Naive thymus-derived CD8-positive, alpha-beta T cell (primary cell): Measurements from ENCODE around the gene DUOXA2. TPM values are rescaled to one million over a fixed set of nuclear protein-coding genes. Genes with fewer than 3 reads are reported as not detected.
A peak's percentile ranks its signal among the peaks of the same experiment; 100 is the strongest.

Experiments
- ATAC-seq, 2 donors: fragments of 150-1000 bp; cut with Tn5 transposase in 1 of 2; sonication (Bioruptor Pico), chemical (Tn5 transposase) in 1 of 2; 1 replicate in 1 of 2; 2 replicates in 1 of 2; pipeline ENCODE4 v1.10.0; 2021; ENCODE audit warnings: mild to moderate bottlenecking in 2 of 2, moderate library complexity in 2 of 2
- POLR2A ChIA-PET: fragments of 350-600 bp; sonication (Branson Sonifier 250); formaldehyde crosslinking; loops from one replicate; lab custom pipeline; 2021; ENCODE audit warnings: antibody characterized with exemption; lab: Charles Lee
- DNase-seq, 10 donors: peaks; one replicate each; pipeline versions ENCODE4 v3.0.0 to v3.0.0-alpha.2; 2020 to 2022
- H3K27ac Mint-ChIP-seq, 10 donors: one replicate each; pipeline ENCODE4 v1.8.0; 2020 to 2022; ENCODE audit warnings: mild to moderate bottlenecking in 10 of 10, mixed read lengths in 10 of 10, moderate library complexity in 4 of 10, inconsistent platforms in 1 of 10
- H3K27me3 Mint-ChIP-seq, 5 donors: one replicate each; pipeline ENCODE4 v1.8.0; 2021 to 2022; ENCODE audit warnings: mixed read lengths in 5 of 5
- H3K36me3 Mint-ChIP-seq, 3 donors: one replicate each; pipeline ENCODE4 v1.8.0; 2020 to 2022; ENCODE audit warnings: mixed read lengths in 3 of 3, mild to moderate bottlenecking in 2 of 3, inconsistent platforms in 1 of 3
- H3K4me1 Mint-ChIP-seq, 4 donors: one replicate each; pipeline ENCODE4 v1.8.0; 2021 to 2022; ENCODE audit warnings: mixed read lengths in 4 of 4
- H3K4me3 Mint-ChIP-seq, 10 donors: one replicate each; pipeline ENCODE4 v1.8.0; 2020 to 2022; ENCODE audit warnings: mild to moderate bottlenecking in 10 of 10, mixed read lengths in 10 of 10, moderate library complexity in 6 of 10, inconsistent platforms in 1 of 10
- H3K9me3 Mint-ChIP-seq, 9 donors: one replicate each; pipeline ENCODE4 v1.8.0; 2020 to 2022; ENCODE audit warnings: mixed read lengths in 9 of 9, mild to moderate bottlenecking in 3 of 9, inconsistent platforms in 1 of 9, moderate library complexity in 1 of 9
- polyA plus RNA-seq, 3 donors: library from polyadenylated mRNA; unstranded; fragments of 300-500 nt; fragmentation: Illumina TruSeq; gene quantifications; one replicate each; pipeline ENCODE4 v1.2.3, GENCODE V29; 2021
- total RNA-seq, 8 experiments: library from RNA in 2 of 8; stranded (reverse) in 2 of 8; gene quantifications; one replicate each; pipeline ENCODE4 v1.2.3 and lab custom pipeline; 2021 to 2026

The DUOXA2 gene
- total and polyA plus RNA-seq, 5 experiments from 2014 or later: not detected

DNA sequence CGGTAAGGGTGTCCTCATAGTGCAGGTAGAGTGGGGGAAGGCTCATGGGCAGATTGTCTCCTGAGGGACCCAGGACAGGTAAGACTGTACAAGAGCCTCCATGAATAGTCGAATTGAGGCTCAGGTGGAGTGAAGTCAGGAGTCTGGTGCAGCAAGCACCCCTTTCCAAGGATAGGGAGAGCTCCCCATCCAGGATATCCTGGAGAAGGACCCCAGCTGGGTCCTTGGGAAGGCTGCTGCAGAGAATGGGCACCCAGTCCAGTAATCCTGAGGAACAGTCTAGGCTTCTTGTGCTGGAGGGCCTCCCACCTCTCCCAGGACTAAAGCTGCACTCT, 592 bp downstream of the DUOXA2 start:
- ATAC-seq: no peak
- Mint-ChIP-seq H3K9me3 (peaks cover 0 to 2% (median 0%) of the 10 kb centered on the region in 9 donors), H3K4me1 (peaks cover 27 to 64% (median 55%) of the 10 kb centered on the region in 4 donors), H3K36me3 (peaks cover 0 to 2% (median 0%) of the 10 kb centered on the region in 3 donors), H3K4me3 (peak overlapping the region in 7 of 10 donors; percentile 36 to 78 (median 61)), H3K27me3 (peaks cover 44 to 90% (median 69%) of the 10 kb centered on the region in 5 donors), H3K27ac (no peak overlapping the region)
- POLR2A ChIA-PET: no interaction called here
- DNase-seq: no peak

DNA sequence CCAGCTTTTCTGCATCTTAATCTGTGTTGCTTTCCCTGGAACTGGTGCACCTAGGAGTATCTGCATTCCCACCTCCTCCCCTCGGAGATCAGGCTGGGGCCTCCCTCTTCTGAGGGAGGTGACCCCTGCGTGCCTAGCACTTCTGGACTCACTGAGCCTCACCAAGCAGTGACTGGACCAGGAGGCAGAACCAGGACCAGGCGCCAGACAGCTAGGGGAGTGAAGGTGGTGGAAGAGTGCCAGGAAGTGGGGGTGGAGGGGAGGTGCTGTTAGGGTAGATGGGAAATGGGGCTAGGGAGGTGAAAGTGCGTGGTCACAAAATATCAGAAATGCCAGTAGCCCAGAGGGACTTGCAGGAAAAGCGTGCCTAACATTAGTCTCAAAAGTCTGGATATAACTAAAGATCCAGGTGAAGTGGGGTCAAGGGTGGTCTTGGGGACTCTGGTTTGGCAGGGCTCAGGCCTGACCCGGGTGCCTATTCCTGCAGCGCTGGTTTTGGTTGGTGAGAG, 1.2 kb downstream of the DUOXA2 start:
- ATAC-seq (no peak), DNase-seq (no peak)
- Mint-ChIP-seq H3K27ac (no peak overlapping the region), H3K4me1 (peaks cover 27 to 64% (median 54%) of the 10 kb centered on the region in 4 donors), H3K4me3 (peak overlapping the region in 5 of 10 donors; percentile 13 to 68 (median 30)), H3K9me3 (peaks cover 0 to 2% (median 0%) of the 10 kb centered on the region in 9 donors), H3K36me3 (peaks cover 0 to 2% (median 0%) of the 10 kb centered on the region in 3 donors), H3K27me3 (peaks cover 41 to 90% (median 71%) of the 10 kb centered on the region in 5 donors)
- POLR2A ChIA-PET: no interaction called here

DNA sequence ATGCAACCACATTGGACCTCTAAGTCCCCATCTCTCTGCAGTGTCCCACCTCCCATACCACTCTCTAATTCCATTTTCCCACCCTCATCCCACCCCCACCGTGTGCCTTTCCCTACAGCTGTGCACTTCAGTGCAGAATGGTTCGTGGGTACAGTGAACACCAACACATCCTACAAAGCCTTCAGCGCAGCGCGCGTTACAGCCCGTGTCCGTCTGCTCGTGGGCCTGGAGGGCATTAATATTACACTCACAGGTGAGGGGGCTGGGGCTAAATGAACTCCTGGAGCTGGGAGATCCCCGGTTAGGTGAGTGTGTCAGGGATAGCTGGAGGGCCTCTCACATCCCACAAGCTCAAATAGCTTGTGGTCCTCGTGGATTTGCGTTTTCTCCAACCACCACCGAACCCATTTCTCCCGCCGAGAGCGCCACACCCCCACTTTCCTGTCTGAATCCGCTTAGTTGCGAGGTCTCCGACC, 1.9 kb downstream of the DUOXA2 start:
- H3K36me3 Mint-ChIP-seq: peaks cover 0 to 2% (median 0%) of the 10 kb centered on the region in 3 donors
- H3K4me3 Mint-ChIP-seq: peak overlapping the region; percentile 52 to 93 (median 80)
- peaks cover 0 to 2% (median 0%) of the 10 kb centered on the region in 9 donors for H3K9me3 Mint-ChIP-seq
- H3K4me1 Mint-ChIP-seq: peaks cover 27 to 64% (median 53%) of the 10 kb centered on the region in 4 donors
- H3K27me3 Mint-ChIP-seq: peaks cover 44 to 86% (median 68%) of the 10 kb centered on the region in 5 donors
- H3K27ac Mint-ChIP-seq: no peak overlapping the region
- POLR2A ChIA-PET: no interaction called here
- DNase-seq (no peak), ATAC-seq (no peak)

DNA sequence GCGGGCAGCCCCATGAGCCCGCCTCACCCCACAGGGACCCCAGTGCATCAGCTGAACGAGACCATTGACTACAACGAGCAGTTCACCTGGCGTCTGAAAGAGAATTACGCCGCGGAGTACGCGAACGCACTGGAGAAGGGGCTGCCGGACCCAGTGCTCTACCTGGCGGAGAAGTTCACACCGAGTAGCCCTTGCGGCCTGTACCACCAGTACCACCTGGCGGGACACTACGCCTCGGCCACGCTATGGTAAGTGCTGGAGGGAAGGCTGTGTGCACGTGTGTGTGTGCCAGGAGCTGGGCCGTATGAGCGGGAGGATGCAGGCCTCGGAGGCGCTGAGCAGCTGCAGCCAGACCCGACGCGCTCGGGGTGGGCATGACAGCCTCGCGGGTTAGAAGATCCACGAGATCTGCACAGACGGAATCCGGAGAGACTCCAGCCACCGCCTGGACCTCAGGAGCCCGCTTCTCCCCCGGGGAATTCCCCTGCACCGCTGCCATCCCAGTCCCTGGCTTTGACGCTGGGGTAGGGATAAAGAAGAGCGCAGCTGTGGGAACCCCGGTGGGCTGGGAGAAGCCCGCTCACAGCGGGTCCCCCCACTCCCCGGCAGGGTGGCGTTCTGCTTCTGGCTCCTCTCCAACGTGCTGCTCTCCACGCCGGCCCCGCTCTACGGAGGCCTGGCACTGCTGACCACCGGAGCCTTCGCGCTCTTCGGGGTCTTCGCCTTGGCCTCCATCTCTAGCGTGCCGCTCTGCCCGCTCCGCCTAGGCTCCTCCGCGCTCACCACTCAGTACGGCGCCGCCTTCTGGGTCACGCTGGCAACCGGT, 2.6 kb downstream of the DUOXA2 start:
- Mint-ChIP-seq H3K27me3 (peaks cover 45 to 85% (median 69%) of the 10 kb centered on the region in 5 donors), H3K27ac (no peak overlapping the region), H3K36me3 (peaks cover 0 to 2% (median 0%) of the 10 kb centered on the region in 3 donors), H3K9me3 (peaks cover 0 to 2% (median 0%) of the 10 kb centered on the region in 9 donors), H3K4me1 (peaks cover 27 to 63% (median 52%) of the 10 kb centered on the region in 4 donors), H3K4me3 (peak overlapping the region; percentile 68 to 93 (median 87))
- DNase-seq (peak in 1 of 10 donors; percentile 21), ATAC-seq (peak in 1 of 2 donors; percentile 22)
- POLR2A ChIA-PET: no interaction called here

DNA sequence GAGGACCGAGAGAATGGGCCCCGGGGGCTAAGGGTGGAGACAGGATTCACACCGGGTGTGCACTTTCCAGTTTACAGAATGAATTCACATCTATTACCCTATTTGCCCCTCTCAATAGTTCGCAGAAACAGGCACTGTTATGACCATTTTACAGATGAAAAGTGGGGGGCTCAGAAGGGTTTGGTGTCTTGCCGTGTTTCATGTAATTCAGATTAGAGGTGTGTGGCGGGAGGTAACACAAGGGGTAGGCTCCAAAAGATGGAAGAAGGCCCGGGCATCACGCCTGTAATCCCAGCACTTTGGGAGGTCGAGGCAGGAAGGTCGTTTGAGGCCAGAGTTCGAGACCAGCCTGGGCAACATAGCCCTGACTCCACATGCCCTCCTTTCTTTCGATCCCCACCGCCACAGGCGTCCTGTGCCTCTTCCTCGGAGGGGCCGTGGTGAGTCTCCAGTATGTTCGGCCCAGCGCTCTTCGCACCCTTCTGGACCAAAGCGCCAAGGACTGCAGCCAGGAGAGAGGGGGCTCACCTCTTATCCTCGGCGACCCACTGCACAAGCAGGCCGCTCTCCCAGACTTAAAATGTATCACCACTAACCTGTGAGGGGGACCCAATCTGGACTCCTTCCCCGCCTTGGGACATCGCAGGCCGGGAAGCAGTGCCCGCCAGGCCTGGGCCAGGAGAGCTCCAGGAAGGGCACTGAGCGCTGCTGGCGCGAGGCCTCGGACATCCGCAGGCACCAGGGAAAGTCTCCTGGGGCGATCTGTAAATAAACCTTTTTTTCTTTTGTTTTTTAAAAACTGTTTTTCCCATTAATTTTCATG, 3.4 kb downstream of the DUOXA2 start:
- DNase-seq (no peak), ATAC-seq (peak; percentile 3 to 29)
- H3K27me3 Mint-ChIP-seq: peaks cover 39 to 81% (median 64%) of the 10 kb centered on the region in 5 donors
- POLR2A ChIA-PET: interaction anchor here (0.7 kb wide), 1 partner anchor 284 kb away, joined by 3 read pairs; a partner anchor contains a TSS
- H3K27ac Mint-ChIP-seq: peak overlapping the region in 4 of 10 donors; percentile 34 to 73 (median 68)
- peaks cover 24 to 55% (median 44%) of the 10 kb centered on the region in 4 donors for H3K4me1 Mint-ChIP-seq
- peak overlapping the region; percentile 68 to 93 (median 88) for H3K4me3 Mint-ChIP-seq
- peaks cover 0 to 2% (median 0%) of the 10 kb centered on the region in 3 donors for H3K36me3 Mint-ChIP-seq
- H3K9me3 Mint-ChIP-seq: peaks cover 0 to 2% (median 0%) of the 10 kb centered on the region in 9 donors

DNA sequence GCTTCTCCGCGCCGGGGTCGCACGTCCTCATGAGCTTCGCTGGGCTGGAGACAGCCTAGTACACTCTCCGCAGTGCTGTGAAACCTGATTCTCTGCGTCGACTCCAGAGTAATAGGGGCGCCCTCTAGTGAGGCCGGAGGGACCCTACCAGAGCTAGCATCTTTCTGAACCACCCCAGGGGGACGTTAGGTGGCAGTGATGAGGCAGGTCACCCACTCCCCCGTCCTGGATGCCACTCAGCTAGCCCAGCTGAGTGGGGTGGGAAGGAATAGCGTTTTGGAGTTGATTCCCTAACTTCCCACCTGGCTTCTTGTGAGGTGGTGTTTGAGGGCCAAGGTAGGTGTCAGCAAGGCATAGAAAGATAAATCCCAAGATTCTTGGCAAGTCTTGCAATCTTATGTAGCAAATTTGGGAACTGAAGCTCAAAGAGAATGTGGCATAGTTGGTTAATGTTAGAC, 4.0 kb downstream of the DUOXA2 start:
- Mint-ChIP-seq H3K4me3 (peak overlapping the region; percentile 68 to 93 (median 88)), H3K27ac (peak overlapping the region in 3 of 10 donors; percentile 34 to 73 (median 66)), H3K9me3 (peaks cover 0 to 2% (median 0%) of the 10 kb centered on the region in 9 donors), H3K27me3 (peaks cover 42 to 81% (median 65%) of the 10 kb centered on the region in 5 donors), H3K4me1 (peaks cover 21 to 49% (median 39%) of the 10 kb centered on the region in 4 donors), H3K36me3 (peaks cover 0 to 2% (median 0%) of the 10 kb centered on the region in 3 donors)
- POLR2A ChIA-PET: interaction anchor here (0.7 kb wide), 1 partner anchor 284 kb away, joined by 3 read pairs; a partner anchor contains a TSS
- ATAC-seq (peak; percentile 98), DNase-seq (peak; percentile 67 to 90 (median 78))

DNA sequence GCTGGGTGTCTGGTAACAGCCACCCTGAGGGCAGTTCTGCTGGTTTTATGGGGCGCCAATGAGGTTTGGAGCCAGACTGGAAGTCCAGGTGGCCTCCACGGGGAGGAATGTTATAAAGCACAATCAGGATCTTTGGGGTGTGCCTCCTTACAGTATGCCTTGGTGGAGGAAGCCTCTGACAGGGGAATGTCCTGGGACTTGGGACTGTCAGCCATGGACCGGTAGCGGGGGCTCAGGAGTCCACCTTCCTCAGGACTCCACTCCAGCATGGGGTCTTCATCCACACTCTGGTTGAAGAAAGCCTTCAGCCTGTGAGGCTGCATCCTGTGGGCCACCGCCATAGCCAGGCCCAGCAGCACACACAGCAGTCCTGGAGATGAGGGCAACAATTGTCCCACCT, 4.9 kb downstream of the DUOXA2 start:
- Mint-ChIP-seq H3K4me1 (peaks cover 17 to 40% (median 31%) of the 10 kb centered on the region in 4 donors), H3K4me3 (no peak overlapping the region), H3K36me3 (peaks cover 0 to under 1% (median 0%) of the 10 kb centered on the region in 3 donors), H3K9me3 (peaks cover 0 to 2% (median 0%) of the 10 kb centered on the region in 9 donors), H3K27ac (no peak overlapping the region), H3K27me3 (peaks cover 39 to 81% (median 61%) of the 10 kb centered on the region in 5 donors)
- POLR2A ChIA-PET: interaction anchor here (0.6 kb wide), 1 partner anchor 149 kb away, joined by 3 read pairs; no protein-coding TSS in a partner anchor
- ATAC-seq: no peak
- DNase-seq: no peak

DNA sequence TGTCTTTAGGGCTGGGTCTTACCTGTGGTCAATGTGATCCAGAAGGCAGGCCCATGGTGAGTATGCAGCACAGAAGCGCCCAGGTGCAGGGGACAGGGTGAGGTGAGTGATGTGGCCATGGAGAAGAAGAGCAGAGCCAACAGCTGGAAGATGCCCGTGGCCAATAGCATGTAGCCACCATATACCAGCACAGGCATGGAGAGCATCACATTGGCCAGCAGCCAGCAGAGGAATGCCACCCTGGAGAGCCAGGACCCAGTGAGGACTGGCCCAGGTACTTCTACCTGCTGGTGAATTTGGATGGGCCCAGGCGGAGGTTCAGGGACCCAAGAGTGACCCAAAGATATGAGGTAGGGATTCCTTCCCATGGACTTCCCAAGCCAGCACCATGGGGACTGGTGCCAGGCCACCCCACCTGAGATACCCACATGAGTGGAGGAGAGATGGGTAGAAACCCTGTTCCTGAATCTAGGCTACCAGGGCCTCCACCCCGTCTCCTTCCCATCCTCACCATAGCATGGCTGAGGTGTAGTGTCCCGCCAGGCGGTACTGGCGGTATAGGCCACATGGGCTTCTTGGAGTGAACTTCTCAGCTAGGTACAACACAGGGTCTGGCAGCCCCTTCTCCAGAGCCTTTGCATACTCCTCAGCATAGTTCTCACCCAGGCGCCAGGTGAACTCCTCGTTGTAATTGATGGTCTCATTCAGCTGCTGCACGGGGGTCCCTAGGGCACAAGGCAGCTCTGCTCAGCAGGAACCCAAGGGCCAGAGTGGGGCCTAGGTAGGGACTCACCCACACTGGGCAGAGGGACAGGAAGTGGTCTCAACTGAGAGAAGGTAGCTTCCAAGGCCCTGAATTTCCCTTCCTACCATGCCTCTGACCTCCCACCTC, 6.2 kb downstream of the DUOXA2 start:
- POLR2A ChIA-PET: no interaction called here
- no peak for DNase-seq
- Mint-ChIP-seq H3K27ac (no peak overlapping the region), H3K36me3 (no peaks in the 10 kb centered on the region), H3K27me3 (peaks cover 38 to 74% (median 56%) of the 10 kb centered on the region in 5 donors), H3K9me3 (peaks cover 0 to 2% (median 0%) of the 10 kb centered on the region in 9 donors), H3K4me1 (peaks cover 14 to 30% (median 22%) of the 10 kb centered on the region in 4 donors), H3K4me3 (no peak overlapping the region)
- no peak for ATAC-seq

DNA sequence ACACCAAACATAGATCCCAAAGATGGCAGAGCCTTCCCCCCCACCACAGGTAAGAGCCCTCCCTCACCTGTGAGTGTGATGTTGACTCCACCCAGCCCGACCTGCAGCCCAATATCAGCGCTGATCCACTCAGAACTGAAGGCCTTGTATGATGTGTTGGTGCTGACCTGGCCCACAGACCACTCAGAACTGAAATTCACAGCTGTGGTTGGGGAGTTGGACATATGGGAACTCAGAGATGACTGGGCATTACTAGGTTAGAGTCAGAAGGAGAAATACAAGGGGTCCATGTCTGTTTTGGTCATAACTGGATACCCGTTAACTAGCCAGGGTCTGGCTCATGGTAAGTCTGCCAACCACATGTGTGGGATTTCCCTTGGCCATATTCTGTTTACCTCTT, 6.9 kb downstream of the DUOXA2 start:
- POLR2A ChIA-PET: no interaction called here

DNA sequence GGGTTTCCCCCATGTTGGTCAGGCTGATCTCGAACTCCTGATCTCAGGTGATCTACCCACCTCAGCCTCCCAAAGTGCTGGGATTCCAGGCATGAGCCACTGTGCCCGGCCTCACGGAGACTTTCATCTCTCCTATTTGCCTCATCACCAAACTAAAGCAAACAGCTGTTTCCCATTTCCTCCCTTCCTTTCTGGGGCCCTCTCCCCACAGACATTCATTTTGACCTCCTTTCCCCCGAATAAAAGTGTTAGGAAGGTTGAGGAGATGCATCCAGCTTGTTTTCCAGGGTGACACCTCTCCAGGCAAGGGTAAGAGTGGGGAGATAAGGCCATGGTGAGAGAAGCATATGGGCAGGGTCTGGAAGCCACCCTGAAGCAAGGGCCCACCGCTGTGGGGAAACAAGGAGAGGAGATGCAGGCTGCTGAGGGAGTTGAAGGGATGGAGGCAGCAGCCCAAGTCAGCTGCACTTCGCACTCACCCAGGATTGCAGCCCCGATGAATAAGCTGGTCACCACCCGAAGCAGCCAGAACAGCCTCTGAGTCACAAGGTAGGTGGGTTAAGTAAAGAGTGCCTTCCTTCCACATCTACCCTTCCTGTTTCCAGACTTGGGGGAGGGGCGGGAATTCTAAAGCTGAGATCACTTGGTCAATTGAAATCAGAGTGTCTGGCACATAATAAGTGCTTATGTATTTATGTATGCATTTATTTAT, 7.7 kb downstream of the DUOXA2 start:
- no peak for ATAC-seq
- H3K27ac Mint-ChIP-seq: peak overlapping the region in 1 of 10 donors; percentile 21
- no peak overlapping the region for H3K4me3 Mint-ChIP-seq
- H3K36me3 Mint-ChIP-seq: no peaks in the 10 kb centered on the region
- no peak for DNase-seq
- peaks cover 33 to 72% (median 55%) of the 10 kb centered on the region in 5 donors for H3K27me3 Mint-ChIP-seq
- peaks cover 10 to 16% (median 12%) of the 10 kb centered on the region in 4 donors for H3K4me1 Mint-ChIP-seq
- H3K9me3 Mint-ChIP-seq: no peaks in the 10 kb centered on the region
- POLR2A ChIA-PET: no interaction called here

More for the DNA sequence above, 6.9 kb downstream of the DUOXA2 start:
- Mint-ChIP-seq H3K36me3 (no peaks in the 10 kb centered on the region), H3K27me3 (peaks cover 37 to 74% (median 56%) of the 10 kb centered on the region in 5 donors), H3K9me3 (no peaks in the 10 kb centered on the region), H3K27ac (peak overlapping the region in 1 of 10 donors; percentile 2), H3K4me3 (no peak overlapping the region), H3K4me1 (peaks cover 14 to 25% (median 19%) of the 10 kb centered on the region in 4 donors)
- DNase-seq (no peak), ATAC-seq (no peak)
